Mononuclear cell (primary cell): Measurements from ENCODE around the gene PDE1A. TPM values are rescaled to one million over a fixed set of nuclear protein-coding genes. Genes with fewer than 3 reads are reported as not detected.

ENCODE experiments used
- H3K27me3 ChIP-seq: 2 replicates; pipeline ENCODE4 v1.6.0; 2011; ENCODE audit warnings: low read length, control low read depth; ENCODE audit not compliant: insufficient read depth
- H3K4me1 ChIP-seq: 2 replicates; pipeline ENCODE4 v1.5.1; 2011; ENCODE audit warnings: mild to moderate bottlenecking, low read length, control low read depth; ENCODE audit not compliant: insufficient read depth
- H3K4me3 ChIP-seq: 2 replicates; pipeline ENCODE4 v1.5.1; 2011; ENCODE audit warnings: mild to moderate bottlenecking, low read length, moderate library complexity
- H3K9me3 ChIP-seq: 2 replicates; pipeline ENCODE4 v1.5.1; 2011; ENCODE audit warnings: low read depth, mild to moderate bottlenecking, control low read depth, low read length
- total RNA-seq: library from RNA; depleted of rRNA; stranded (reverse); fragments of >200 nt; gene quantifications from one replicate; pipeline ENCODE4 v1.2.3, GENCODE V29; 2012

PDE1A gene
- total RNA-seq, 1 donor = not detected

DNA sequence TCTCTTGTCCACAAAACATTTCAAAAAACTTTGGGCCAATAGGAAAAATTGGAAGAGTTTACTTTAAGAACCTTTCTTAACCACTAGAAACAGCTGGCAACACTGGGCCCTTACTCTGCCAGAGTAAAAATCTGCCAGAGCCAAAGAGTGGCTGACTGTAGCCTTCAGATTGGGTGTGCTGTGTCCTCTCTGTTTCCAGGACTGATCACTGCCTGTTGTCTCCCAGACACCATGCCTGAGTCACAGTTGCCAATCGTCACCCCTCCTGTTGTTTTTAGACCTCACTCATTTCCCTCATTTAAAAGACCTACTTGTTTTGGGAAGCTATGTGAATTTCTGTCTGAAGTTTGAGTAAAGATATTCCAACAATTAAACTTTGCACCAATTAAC, 282.1 kb downstream of the PDE1A start:
- Histone ChIP-seq H3K27me3 (no peaks in the 10 kb centered on the region), H3K4me3 (no peak overlapping the region), H3K4me1 (no peaks in the 10 kb centered on the region), H3K9me3 (no peaks in the 10 kb centered on the region)

DNA sequence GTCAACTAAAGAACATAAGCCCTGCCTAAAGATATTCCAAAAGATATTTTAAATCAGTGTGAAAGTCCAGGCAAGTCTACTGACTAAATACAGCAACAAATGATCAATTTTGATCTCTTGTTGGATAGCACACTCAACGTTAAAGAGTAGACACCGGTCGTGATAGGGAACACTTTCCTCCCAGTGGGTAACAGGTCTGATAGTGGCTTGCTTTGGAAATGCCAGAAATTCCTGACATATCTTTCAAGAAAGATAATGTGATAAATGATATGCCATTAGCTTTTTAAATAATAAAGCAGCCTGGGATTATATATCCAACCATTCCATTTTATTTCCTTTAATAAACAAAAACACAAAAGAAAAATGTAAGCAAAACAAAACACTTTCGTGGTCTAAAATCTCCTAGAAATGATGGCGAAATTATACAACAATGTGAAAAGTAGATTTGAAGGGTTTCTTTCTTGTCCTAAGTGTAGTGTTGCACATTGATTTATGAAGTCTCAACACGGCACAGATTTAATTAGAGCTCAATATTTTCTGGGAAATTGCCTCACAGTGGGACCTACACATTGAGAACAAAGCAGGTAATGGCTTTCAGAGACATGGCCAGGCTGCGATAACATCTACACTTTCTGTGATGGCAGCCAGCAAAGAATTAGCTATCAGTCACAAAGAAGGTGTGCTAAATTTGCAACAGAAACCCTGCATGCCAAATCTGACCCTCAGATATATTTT, 282.6 kb downstream of the PDE1A start:
- Histone ChIP-seq H3K4me3 (no peak overlapping the region), H3K9me3 (no peaks in the 10 kb centered on the region), H3K4me1 (no peaks in the 10 kb centered on the region), H3K27me3 (no peaks in the 10 kb centered on the region)

- Histone ChIP-seq H3K4me1 (no peaks in the 10 kb centered on the region), H3K9me3 (no peaks in the 10 kb centered on the region), H3K27me3 (no peaks in the 10 kb centered on the region), H3K4me3 (no peak overlapping the region)
Measured at GRCh38 chr2:182142062-182142461, 284.8 kb downstream of the PDE1A start.

DNA sequence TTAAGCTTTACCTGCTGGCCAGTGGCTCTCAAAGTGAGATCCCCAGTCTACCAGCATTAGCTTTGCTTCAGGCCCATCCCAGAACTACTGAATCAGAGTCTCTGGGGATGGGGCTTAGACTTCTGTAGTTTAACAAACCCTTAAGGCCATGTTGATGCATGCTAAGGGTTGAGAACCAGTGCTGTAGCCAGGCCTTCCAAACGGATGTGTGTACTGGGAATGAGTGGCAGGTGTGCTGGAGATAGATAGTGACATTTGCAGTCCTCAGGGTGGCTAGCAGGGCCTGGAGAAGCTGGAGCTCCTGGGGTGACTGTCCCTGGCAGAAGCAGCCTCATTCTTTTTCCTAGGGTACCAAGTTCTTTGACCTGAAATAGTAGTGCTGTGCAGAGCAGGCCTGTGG, 292.6 kb downstream of the PDE1A start:
- no peaks in the 10 kb centered on the region for H3K27me3 ChIP-seq
- no peaks in the 10 kb centered on the region for H3K9me3 ChIP-seq
- no peaks in the 10 kb centered on the region for H3K4me1 ChIP-seq
- H3K4me3 ChIP-seq = no peak overlapping the region

DNA sequence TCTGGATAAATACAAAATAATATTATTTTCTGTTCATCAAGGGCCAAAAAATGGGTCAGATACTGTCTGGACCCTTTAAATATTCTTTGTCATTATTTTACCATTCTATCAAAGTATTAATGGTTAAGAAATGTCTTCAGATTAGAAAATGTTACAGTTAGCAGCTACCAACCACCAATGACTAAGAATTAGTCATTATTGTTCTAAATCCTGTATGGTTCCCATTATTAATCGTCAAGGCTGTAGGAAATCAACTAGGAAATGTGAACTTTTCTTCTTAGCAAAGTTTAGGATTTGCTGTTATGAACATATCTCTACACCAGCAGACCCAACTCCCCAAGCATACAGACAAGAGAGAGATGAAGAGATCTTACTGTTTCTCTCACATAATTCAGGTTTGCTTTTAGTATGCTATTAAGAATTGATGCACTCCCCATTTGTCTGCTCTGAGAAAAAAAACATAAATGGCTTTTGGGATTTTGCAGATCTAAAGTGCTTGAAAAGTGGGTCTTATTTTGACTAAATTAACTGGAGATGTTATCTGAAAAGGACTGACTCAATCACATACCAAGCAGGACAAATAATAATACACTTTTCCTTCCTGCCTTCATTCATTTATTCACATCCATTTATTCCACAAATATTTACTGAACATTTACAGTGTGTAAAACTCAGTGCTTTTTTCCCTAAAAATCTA, 293.5 kb downstream of the PDE1A start:
- Histone ChIP-seq H3K4me1 (no peaks in the 10 kb centered on the region), H3K4me3 (no peak overlapping the region), H3K27me3 (no peaks in the 10 kb centered on the region), H3K9me3 (no peaks in the 10 kb centered on the region)

DNA sequence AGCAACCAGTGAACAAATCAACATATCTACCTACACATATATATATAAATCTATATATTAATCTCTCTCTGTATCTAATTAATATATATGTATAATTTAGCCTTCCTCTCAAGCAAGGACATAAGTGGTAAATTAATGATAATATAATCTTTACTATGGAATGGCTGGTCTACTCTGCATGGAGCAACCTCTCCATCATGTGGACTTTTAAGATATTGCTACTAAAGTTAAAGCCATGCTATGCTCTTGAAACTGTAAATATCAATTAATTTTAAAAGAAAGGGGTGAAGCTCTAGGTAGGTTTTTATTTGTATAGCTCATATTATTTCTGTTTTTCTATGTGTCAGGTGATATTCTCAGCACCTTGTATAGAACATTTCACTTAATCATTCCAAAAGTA, 294.2 kb downstream of the PDE1A start:
- Histone ChIP-seq H3K4me1 (no peaks in the 10 kb centered on the region), H3K27me3 (no peaks in the 10 kb centered on the region), H3K4me3 (no peak overlapping the region), H3K9me3 (no peaks in the 10 kb centered on the region)

GRCh38 chr2:182128821-182129707, 297.8 kb downstream of the PDE1A start:
- Histone ChIP-seq H3K4me3 (no peak overlapping the region), H3K27me3 (no peaks in the 10 kb centered on the region), H3K4me1 (no peaks in the 10 kb centered on the region), H3K9me3 (no peaks in the 10 kb centered on the region)

DNA sequence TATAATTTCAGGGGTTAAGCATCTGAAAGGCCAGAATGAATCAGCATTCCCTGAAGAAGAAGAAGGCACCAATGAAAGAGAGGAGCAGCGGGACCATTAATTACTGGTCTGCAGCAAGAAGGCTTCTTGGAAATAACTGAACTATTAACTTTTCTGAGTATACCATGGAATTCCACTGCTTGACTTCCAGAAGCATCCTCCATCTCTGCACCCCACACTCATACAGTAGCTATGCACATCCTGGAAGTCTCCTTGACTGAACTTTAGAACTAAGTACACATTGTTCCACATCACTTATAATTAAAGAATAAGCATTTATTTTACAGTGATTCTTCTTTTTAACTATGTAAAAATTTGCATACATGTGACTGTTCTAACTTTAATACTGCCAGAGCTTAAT, 309.6 kb downstream of the PDE1A start:
- no peaks in the 10 kb centered on the region for H3K9me3 ChIP-seq
- H3K27me3 ChIP-seq = no peaks in the 10 kb centered on the region
- no peaks in the 10 kb centered on the region for H3K4me1 ChIP-seq
- H3K4me3 ChIP-seq = no peak overlapping the region

DNA sequence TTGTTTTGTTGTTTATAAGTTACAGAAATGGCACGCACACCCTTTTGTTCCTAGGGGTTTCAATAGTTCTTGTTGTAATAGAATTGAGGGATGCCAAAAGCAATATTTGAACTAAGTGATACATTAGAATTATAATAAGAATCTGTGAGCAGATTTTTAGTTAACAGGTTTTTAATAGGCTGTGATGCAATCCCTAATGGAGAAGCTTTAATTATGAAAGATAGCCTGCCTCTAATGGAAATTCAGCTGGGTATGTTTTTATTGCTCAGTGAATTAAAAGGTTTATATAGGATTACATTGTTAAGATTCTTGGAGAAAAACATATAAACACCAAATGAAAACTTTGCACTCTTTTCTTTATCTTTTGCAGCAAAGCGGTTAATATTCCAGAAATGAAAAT, 310.1 kb downstream of the PDE1A start:
- Histone ChIP-seq H3K9me3 (no peaks in the 10 kb centered on the region), H3K4me3 (no peak overlapping the region), H3K27me3 (no peaks in the 10 kb centered on the region), H3K4me1 (no peaks in the 10 kb centered on the region)

GRCh38 chr2:182115258-182115657, 311.6 kb downstream of the PDE1A start:
- no peak overlapping the region for H3K4me3 ChIP-seq
- H3K27me3 ChIP-seq = no peaks in the 10 kb centered on the region
- H3K4me1 ChIP-seq = no peaks in the 10 kb centered on the region

DNA sequence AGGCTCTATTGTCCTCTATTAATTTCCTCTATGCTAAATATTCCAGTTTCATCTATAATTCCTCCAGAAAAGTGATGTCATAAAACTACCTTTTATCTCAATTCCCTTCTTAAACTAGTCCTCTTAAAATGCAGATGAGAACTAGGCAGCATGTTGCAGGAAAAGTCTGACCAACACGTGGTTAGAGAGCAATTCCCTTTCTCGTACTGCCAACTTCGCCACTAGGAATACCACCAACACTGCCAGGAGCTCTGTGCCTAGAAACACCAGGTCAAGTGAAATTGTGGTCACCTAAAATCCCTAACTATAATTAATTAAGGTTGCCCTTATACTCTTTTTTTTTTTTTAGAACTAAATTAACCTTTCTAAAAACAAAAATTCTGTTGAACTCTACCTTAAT, 313.5 kb downstream of the PDE1A start:
- Histone ChIP-seq H3K27me3 (no peaks in the 10 kb centered on the region), H3K9me3 (no peaks in the 10 kb centered on the region), H3K4me3 (no peak overlapping the region), H3K4me1 (no peaks in the 10 kb centered on the region)

More at GRCh38 chr2:182115258-182115657, 311.6 kb downstream of the PDE1A start:
- no peaks in the 10 kb centered on the region for H3K9me3 ChIP-seq

DNA sequence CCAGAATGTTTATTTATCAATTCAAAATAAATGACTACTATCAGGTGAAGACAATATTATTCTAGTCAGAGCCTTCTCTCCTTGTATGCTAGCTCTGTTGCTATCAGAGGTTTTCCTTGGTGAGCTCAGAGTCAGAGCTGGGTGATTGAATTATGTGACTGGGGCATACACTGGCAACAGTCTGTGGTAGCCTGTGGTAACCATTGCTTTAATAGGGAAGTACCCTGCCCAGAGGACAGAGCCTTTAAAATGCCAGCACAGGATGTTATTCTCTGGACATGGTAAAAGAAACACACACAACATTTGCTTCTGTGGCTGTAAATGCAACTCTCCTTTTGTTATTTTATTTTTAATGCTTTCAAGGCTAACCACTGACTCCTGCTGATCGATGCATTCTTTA, 316.5 kb downstream of the PDE1A start:
- Histone ChIP-seq H3K27me3 (no peaks in the 10 kb centered on the region), H3K9me3 (no peaks in the 10 kb centered on the region), H3K4me1 (no peaks in the 10 kb centered on the region), H3K4me3 (no peak overlapping the region)

DNA sequence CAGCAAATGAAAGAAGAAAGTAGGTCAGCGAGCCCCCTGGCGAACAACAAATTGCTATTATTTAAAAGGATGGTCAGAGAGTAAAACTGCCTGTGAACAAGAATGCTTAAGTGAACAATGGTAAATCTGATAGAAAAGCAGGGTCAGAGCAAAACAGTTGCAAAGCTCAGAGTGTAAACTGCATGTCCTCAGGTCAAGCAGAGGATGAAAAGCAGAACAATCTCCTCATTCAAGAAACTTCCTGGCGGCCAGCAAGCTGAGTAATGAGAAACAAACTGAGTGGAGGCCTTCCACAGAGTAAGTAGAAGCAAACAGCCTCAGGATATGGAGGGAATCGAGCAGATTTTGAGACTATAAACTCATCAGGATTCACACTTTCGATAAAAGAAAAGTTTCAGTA, 323.3 kb downstream of the PDE1A start:
- Histone ChIP-seq H3K4me3 (no peak overlapping the region), H3K27me3 (no peaks in the 10 kb centered on the region), H3K4me1 (no peaks in the 10 kb centered on the region), H3K9me3 (no peaks in the 10 kb centered on the region)

DNA sequence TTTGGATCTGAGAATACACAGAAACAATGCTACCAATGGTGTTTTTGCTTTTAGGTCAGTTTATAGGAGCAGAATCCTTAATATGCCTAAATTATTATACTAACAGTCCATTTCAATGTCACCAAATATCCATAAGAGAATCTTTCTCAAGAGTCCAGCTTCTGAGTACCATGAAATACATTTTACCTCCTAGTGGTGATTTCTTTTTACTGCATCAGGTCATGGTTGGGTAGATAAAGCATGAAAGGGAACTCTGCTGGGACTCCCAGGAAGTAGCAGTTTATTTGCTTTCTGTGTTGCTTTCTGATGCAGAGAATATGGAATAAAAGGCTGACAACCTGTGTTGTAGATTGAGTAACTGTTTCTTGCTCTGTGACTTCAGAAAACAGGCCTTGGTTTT, 325.6 kb downstream of the PDE1A start:
- Histone ChIP-seq H3K9me3 (no peaks in the 10 kb centered on the region), H3K4me1 (no peaks in the 10 kb centered on the region), H3K27me3 (no peaks in the 10 kb centered on the region), H3K4me3 (no peak overlapping the region)

GRCh38 chr2:182098648-182099047, 328.2 kb downstream of the PDE1A start:
- Histone ChIP-seq H3K4me1 (no peaks in the 10 kb centered on the region), H3K27me3 (no peaks in the 10 kb centered on the region), H3K4me3 (no peak overlapping the region), H3K9me3 (no peaks in the 10 kb centered on the region)
